GM18511 (cell line): ENCODE results near the gene PBXIP1.
"Not testable (repeated sequence)": the region's sequence is repeated elsewhere in the genome, so short reads cannot be mapped to it uniquely, and the experiment has no call there.

Experiments
- ATAC-seq: cut with Tn5 transposase; IDR thresholded peaks from one replicate; pipeline ENCODE4 v1.9.1; 2021; ENCODE audit warnings: mild to moderate bottlenecking, moderate library complexity; ENCODE audit not compliant: unreplicated experiment

PBXIP1 gene

DNA sequence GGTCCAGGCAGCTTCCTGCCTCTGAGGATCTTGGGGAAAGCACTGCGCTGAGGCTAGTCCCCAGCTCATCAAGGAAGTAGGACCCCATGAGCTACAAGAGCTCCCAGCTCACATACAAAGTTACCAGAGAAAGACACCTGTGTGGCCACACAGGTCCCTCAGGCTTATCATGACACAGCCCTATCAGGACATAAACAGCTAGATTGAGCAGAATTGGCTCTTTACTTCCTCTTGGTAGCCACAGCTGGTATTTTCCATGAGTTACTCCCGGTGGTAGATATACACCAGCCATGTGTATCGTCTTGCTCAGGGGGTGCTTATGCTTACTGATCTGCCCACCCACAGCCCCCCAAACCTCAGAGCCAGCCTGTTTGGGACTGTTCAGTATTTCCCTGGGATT lies 38.7 kb upstream of the PBXIP1 start:
- no peak for ATAC-seq

DNA sequence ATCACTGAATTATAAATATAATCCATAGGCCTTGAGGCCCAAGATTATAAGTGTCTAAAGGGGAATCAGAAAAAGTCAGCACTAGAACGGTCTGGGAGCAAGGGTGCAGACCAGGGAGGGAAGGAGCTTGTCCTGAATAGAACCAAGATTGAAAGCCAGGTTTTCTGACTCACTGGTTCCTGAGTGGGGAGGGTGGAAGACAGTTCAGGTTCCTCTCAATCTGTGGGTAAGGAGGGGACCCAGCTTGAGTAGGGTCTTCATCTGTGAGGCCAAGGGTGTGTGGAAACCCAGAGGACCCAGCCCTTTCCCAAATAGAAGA lies 38.3 kb upstream of the PBXIP1 start:
- no peak for ATAC-seq

GRCh38 chr1:154993572-154994268 lies 37.8 kb upstream of the PBXIP1 start, which contains the start of gene LENEP:
Gene LENEP, plus strand, starts transcription at chr1:154993586. Its CDS starts 22 bp downstream, at chr1:154993608.
- no peak for ATAC-seq

DNA sequence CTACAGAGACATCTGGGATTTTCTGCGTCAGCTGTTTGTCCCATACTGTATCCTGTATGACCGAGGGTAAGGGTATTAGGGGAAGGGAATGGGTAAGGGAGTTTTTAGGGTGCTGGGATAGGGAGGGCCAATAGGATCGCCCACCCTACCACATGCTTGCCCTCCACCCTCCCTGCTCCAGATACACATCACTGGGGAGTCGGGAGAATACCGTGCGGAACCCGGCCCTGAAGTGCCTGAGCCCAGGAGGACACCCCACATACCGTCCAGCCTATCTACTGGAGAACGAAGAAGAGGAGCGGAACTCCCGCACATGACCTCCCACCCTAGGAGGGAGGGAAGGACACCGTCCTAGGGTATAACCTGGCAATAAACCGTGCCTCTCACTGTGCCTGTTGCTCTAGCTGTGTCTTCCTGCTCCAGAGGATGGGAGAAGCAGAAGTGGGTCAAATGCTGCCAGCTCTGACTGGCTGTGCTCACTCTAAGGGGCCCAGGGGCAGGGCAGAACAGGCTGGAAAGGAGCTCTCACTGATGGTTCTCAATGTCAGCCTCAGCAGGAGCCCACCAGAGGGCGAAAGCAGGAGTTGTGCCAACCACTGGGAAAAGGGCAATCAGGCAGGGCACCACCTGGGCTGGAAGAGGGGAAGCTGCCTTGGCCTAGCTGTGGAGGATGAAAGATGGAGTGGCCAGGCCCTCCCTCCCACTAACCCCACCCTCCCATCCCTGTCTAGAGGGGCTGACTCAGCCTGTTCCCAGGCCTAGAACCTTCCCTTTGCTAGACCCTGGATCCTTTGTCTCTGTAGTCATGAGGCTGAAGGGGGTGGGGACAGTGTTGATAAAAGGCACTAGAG lies 37.0 kb upstream of the PBXIP1 start:
- no peak for ATAC-seq

GRCh38 chr1:154990276-154990675 lies 34.4 kb upstream of the PBXIP1 start:
- no peak for ATAC-seq

GRCh38 chr1:154989195-154989860 lies 33.4 kb upstream of the PBXIP1 start:
- ATAC-seq, result no peak

DNA sequence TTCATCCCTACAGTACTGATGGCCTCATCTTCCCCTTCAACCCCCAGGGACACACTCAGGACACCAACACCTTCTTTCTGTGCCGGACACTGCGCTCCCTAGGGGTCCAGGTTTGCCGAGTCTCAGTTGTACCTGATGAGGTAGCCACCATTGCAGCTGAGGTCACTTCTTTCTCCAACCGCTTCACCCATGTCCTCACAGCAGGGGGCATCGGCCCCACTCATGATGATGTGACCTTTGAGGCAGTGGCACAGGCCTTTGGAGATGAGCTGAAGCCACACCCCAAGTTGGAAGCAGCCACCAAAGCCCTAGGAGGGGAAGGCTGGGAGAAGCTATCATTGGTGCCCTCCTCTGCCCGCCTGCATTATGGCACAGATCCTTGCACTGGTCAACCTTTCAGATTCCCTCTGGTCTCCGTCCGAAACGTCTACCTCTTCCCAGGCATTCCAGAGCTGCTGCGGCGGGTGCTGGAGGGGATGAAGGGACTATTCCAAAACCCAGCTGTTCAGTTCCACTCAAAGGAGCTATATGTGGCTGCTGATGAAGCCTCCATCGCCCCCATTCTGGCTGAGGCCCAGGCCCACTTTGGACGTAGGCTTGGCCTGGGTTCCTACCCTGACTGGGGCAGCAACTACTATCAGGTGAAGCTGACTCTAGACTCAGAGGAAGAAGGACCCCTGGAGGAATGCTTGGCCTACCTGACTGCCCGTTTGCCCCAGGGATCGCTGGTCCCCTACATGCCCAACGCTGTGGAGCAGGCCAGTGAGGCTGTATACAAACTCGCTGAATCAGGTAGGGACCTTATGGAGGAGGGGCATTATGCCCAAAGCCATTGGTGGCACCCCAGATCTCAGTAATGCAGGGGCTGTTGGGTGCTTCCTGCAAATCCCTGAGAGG lies 32.4 kb upstream of the PBXIP1 start:
- no peak for ATAC-seq

DNA sequence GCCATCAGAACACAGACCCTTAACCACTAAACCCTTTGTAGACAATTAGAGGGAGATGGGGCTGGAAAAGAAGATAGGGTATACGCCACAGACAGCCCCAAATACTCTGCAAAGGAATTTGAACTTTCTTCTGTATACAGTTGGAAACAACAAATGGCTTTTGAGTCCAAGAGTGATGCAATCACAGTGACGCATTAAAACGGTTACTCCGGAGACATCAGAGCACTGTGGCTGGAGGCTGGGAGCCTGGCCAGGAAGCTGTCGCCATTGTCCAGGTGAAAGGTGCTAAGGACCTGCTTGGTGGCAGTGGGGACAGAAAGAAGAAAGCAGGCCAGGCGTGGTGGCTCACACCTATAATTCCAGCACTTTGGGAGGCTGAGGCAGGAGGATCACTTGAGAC lies 31.4 kb upstream of the PBXIP1 start:
- no peak for ATAC-seq

DNA sequence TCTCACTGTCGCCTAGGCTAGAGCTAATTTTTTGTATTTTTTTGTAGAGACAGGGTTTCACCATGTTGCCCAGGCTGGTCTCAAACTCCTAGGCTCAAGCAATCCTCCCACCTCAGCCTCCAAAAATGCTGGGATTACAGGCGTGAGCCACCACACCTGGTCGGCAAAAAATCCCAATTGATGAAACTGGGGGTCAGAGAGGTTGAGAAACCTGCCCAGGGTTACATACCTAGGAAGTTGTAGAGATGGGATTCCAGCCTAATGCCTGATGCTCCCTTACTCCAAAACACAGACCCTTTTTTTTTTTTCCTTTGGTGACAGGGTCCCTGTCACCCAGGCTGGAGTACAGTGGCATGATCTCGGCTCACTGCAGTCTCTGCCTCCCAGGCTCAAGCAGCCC lies 30.8 kb upstream of the PBXIP1 start:
- ATAC-seq, result not testable (repeated sequence)

- no peak for ATAC-seq
Measured at GRCh38 chr1:154983776-154984466, 28.0 kb upstream of the PBXIP1 start.

DNA sequence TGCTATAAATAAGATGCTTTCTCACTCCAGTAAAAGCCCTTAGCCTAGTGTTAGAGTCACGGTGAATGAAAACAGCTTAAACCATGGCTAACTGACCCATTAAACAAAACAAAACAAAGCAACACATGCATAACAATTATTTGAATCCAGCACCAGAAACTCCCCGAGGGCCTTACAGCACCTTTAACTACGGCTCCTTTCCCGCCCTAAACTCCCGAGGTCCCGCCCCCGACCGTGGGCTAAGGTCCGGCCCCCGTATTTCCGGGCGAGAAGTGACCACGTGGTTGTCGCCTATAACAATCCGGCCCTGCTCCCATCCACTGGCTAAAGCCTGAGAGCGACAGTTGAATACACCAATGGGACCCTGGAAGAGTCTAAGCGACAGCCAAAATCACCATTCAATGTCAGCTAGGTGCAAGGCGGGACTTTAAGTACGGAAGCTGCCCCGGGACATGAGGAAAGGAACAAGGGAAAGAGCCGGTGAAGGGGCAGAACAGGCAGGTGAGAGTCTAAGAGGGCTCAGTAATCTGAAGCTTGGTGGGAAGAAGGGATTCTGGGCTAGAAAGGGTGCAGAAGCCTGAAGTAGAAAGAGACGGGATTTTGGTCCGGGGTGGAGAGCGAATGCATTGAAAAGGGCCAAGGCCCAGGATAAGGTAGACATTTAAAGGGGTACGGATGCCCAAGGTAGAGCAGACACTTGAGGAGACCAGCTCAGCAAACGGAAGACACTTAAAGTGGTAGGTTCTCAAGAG lies 27.2 kb upstream of the PBXIP1 start, which contains the start of gene FLAD1:
Gene FLAD1, plus strand, starts transcription at position 448 of the 752 bp plus-strand sequence. CDS start 351 bp downstream, outside the sequence.
- peak; percentile 99 for ATAC-seq

- ATAC-seq, result no peak
Measured at GRCh38 chr1:154982341-154982740, 26.4 kb upstream of the PBXIP1 start.

- no peak for ATAC-seq
Measured at GRCh38 chr1:154978360-154978759, 22.5 kb upstream of the PBXIP1 start.

DNA sequence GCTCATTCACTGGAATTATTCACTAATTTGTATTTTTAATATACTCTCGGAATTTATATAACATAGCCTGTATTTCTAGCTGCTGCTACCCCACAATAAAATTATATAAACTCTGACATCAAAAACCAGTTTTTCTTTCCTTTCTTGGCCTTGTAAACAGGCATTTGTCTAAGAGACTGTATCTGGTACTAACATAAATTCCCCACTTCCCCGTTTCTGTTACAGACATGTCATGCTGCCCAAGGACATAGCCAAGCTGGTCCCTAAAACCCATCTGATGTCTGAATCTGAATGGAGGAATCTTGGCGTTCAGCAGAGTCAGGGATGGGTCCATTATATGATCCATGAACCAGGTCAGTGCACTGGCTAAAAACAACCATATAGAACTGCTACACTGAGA lies 21.9 kb upstream of the PBXIP1 start:
- not testable (repeated sequence) for ATAC-seq

GRCh38 chr1:154975409-154976059 lies 19.6 kb upstream of the PBXIP1 start:
- no peak for ATAC-seq

- peak; percentile 61 for ATAC-seq
Measured at GRCh38 chr1:154974808-154975408, 19.0 kb upstream of the PBXIP1 start.

GRCh38 chr1:154974102-154974807 lies 18.4 kb upstream of the PBXIP1 start, which contains the start of gene CKS1B:
Gene CKS1B, plus strand, starts transcription at chr1:154974681. Its CDS starts 65 bp downstream, at chr1:154974746.
- ATAC-seq, result peak; percentile 82
